Kidney glomerular epithelial cell (primary cell): ENCODE results near the gene PIAS4.
"Not testable (repeated sequence)": the region's sequence is repeated elsewhere in the genome, so short reads cannot be mapped to it uniquely, and the experiment has no call there.

Experiments used
- DNase-seq: peaks from one replicate; lab custom pipeline; 2025; lab: John Stamatoyannopoulos, UW

The PIAS4 gene

GRCh38 chr19:4007021-4007835, at the start of gene PIAS4:
Gene PIAS4 (plus strand): TSS chr19:4007736. CDS start chr19:4007761, 25 bp downstream.
- DNase-seq = peak; percentile 76

GRCh38 chr19:3958836-3959765, 48.4 kb upstream of the PIAS4 start:
- DNase-seq = no peak

GRCh38 chr19:3959766-3960131, 47.8 kb upstream of the PIAS4 start:
- DNase-seq = no peak

- no peak for DNase-seq
Measured at GRCh38 chr19:3961007-3961406, 46.5 kb upstream of the PIAS4 start.

- DNase-seq = no peak
Measured at GRCh38 chr19:3963458-3964255, 43.9 kb upstream of the PIAS4 start.

GRCh38 chr19:3964256-3965194, 43.0 kb upstream of the PIAS4 start:
- DNase-seq = no peak

- no peak for DNase-seq
Measured at GRCh38 chr19:3966051-3967017, 41.2 kb upstream of the PIAS4 start.

GRCh38 chr19:3967983-3968382, 39.6 kb upstream of the PIAS4 start:
- not testable (repeated sequence) for DNase-seq

GRCh38 chr19:3968556-3969434, 38.7 kb upstream of the PIAS4 start:
- peak; percentile 99 for DNase-seq

- DNase-seq = peak; percentile 80
Measured at GRCh38 chr19:3969435-3970312, 37.9 kb upstream of the PIAS4 start.

GRCh38 chr19:3970313-3970807, 37.2 kb upstream of the PIAS4 start:
- DNase-seq = no peak

- peak; percentile 95 for DNase-seq
Measured at GRCh38 chr19:3970808-3971598, 36.5 kb upstream of the PIAS4 start, which contains the start of gene DAPK3. Gene DAPK3 (minus strand): TSS chr19:3971099. CDS start chr19:3969735, 1,364 bp downstream.

- no peak for DNase-seq
Measured at GRCh38 chr19:3975144-3975543, 32.4 kb upstream of the PIAS4 start.

GRCh38 chr19:3975637-3976087, 31.9 kb upstream of the PIAS4 start:
- no peak for DNase-seq

GRCh38 chr19:3976495-3977241, 30.9 kb upstream of the PIAS4 start:
- no peak for DNase-seq
